NT2/D1 (cell line): Measurements from ENCODE around the gene DSTYK.

Experiments
- SUZ12 ChIP-seq: IDR thresholded peaks from 2 replicates; pipeline ENCODE4 v1.6.1; 2011; ENCODE audit not compliant: insufficient read length, insufficient read depth; ENCODE audit errors: extremely low read depth
- YY1 ChIP-seq: IDR thresholded peaks from 2 replicates; pipeline ENCODE4 v1.6.1; 2011; ENCODE audit not compliant: insufficient read length, insufficient read depth
- ZNF274 ChIP-seq: IDR thresholded peaks from 2 replicates; pipeline ENCODE4 v1.6.1; 2011; ENCODE audit warnings: mild to moderate bottlenecking, low read depth, low read length

DNA sequence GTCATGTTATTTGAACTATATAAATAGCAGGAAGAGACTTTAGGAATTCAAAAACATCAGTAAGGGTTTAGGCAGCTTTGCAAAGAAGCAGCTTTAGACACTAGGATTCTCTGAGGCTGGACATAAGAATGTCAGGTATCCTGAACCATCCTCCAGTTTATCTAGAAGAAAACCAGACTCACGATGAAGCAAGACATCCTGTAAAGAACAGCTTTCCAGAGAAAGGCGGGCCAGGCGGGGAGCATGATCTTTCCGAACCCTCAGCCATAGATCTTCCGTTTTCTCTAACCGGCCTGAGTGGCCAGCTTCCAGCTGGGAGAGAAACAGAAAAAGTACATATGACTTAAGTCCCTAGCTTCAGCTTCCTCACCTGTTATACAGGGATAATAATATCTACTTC, 50.4 kb downstream of the DSTYK start:
- no peak for TF ChIP-seq ZNF274
- TF ChIP-seq YY1 = no peak
- no peak for TF ChIP-seq SUZ12
